HepG2 (cell line): ENCODE results near the gene TOP1. TPM values are rescaled to one million over a fixed set of nuclear protein-coding genes. Genes with fewer than 3 reads are reported as not detected.

ENCODE experiments used
- CBX2 ChIP-seq, 2 experiments: fragments of 200-600 bp in 1 of 2; sonication (generic); formaldehyde crosslinking in 1 of 2; IDR thresholded peaks; 2 replicates each; pipeline versions ENCODE4 v1.7.0 to v1.8.1; 2018 to 2022; ENCODE audit warnings: low read depth in 2 of 2, low read length in 1 of 2, mild to moderate bottlenecking in 1 of 2, missing genetic modification reagents in 1 of 2
- GATAD1 ChIP-seq: IDR thresholded peaks from 2 replicates; pipeline ENCODE4 v1.6.1; 2016; ENCODE audit warnings: missing genetic modification reagents, missing compliant biosample characterization
- HMGXB4 ChIP-seq, 2 experiments: sonication (generic) in 1 of 2; formaldehyde crosslinking in 1 of 2; IDR thresholded peaks; 2 replicates each; pipeline versions ENCODE4 v1.4.0 to v1.6.1; 2018 to 2020; ENCODE audit warnings: missing genetic modification reagents in 2 of 2, borderline replicate concordance in 1 of 2, low read depth in 1 of 2, mild to moderate bottlenecking in 1 of 2, missing biosample characterization in 1 of 2
- NFYC ChIP-seq: IDR thresholded peaks from 2 replicates; pipeline ENCODE4 v1.6.1; 2016; ENCODE audit warnings: missing genetic modification reagents, missing compliant biosample characterization
- NR2F6 ChIP-seq, 2 experiments: IDR thresholded peaks; 2 replicates each; pipeline ENCODE4 v1.6.1; 2016; ENCODE audit warnings: antibody characterized with exemption in 1 of 2, mild to moderate bottlenecking in 1 of 2
- PRDM10 ChIP-seq: sonication (generic); formaldehyde crosslinking; IDR thresholded peaks from 2 replicates; pipeline ENCODE4 v1.4.0; 2020; ENCODE audit warnings: low read depth, missing genetic modification reagents
- SUZ12 ChIP-seq: fragments of 150-350 bp; IDR thresholded peaks from 2 replicates; pipeline ENCODE4 v1.6.1; 2014; ENCODE audit warnings: low read depth, low read length
- ZNF207 ChIP-seq: fragments of 450-650 bp; IDR thresholded peaks from 2 replicates; pipeline ENCODE4 v1.6.1; 2016; ENCODE audit warnings: antibody characterized with exemption, borderline replicate concordance
- ZNF280B ChIP-seq: sonication (generic); formaldehyde crosslinking; IDR thresholded peaks from 2 replicates; pipeline ENCODE4 v1.5.0; 2020; ENCODE audit warnings: missing genetic modification reagents, mild to moderate bottlenecking, borderline replicate concordance
- ZNF768 ChIP-seq: sonication (generic); formaldehyde crosslinking; IDR thresholded peaks from 2 replicates; pipeline ENCODE4 v1.4.0; 2020; ENCODE audit warnings: missing genetic modification reagents
- ZNF773 ChIP-seq: sonication (generic); formaldehyde crosslinking; IDR thresholded peaks from 2 replicates; pipeline ENCODE4 v1.4.0; 2020; ENCODE audit warnings: missing genetic modification reagents, borderline replicate concordance
- polyA plus RNA-seq, 8 experiments: library from polyadenylated mRNA; depleted of rRNA in 3 of 8; stranded (reverse) in 7 of 8; unstranded in 1 of 8; fragments of >200 nt; fragmentation: Illumina TruSeq in 4 of 8; extraction: Trizol in 4 of 8; gene quantifications; 2 replicates each; pipeline versions ENCODE4 v1.2.1 to v1.2.3, GENCODE V29; 2011 to 2016; ENCODE audit warnings: low read depth in 4 of 8, missing spikeins in 1 of 8, mixed read lengths in 1 of 8; ENCODE audit not compliant: insufficient read depth in 1 of 8
- total RNA-seq, 5 experiments: library from RNA; depleted of rRNA; stranded (reverse); fragments of >200 nt; fragmentation: Illumina TruSeq; extraction: Trizol; gene quantifications; 2 replicates each; pipeline ENCODE4 v1.2.3, GENCODE V29; 2016; ENCODE audit warnings: low read depth in 1 of 5
- TF ChIP-seq, protein P1 (sequence below): sonication (generic); formaldehyde crosslinking; IDR thresholded peaks from 2 replicates; pipeline ENCODE4 v1.5.1; 2020; ENCODE audit warnings: missing genetic modification reagents, mild to moderate bottlenecking, borderline replicate concordance
- TF ChIP-seq, protein P2 (sequence below): sonication (generic); formaldehyde crosslinking; IDR thresholded peaks from 2 replicates; pipeline ENCODE4 v1.5.1; 2020; ENCODE audit warnings: mild to moderate bottlenecking, missing genetic modification reagents

The TOP1 gene
- total and polyA plus RNA-seq, 2 of the 13 experiments (the other 11 are each of a cell fraction or from before 2014, with no cell fraction given) = 10.2 to 19.4 TPM

DNA sequence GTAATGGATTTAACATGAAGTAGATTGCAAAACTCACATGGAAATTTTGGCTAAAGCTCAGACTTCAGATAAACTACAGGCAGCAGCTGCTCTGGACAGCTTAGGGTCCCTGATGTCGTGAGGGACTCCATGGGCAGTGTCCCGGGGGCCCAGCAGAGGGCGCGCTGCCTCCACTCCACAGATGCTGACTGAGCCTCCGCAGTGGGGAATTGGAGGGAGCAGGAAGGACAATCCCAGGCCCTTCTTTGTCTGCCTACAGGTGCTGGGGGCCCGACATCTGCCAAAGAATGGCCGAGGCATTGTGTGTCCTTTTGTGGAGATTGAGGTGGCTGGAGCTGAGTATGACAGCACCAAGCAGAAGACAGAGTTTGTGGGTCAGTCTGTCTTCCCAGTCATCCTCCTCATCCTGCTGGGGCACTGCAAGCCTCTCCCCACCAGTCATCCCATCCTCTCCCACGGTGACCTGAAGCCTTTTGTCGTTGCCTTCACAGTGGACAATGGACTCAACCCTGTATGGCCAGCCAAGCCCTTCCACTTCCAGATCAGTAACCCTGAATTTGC lies 144.6 kb downstream of the TOP1 start (continued):
- TF ChIP-seq SUZ12 (peak; percentile 11; the same call in 1 of the 2 replicates), CBX2 (IDR thresholded peaks at IDR 0.05; ENCODE audit: low read depth, low read length) (no peak), CBX2 (CRISPR knock-in tag; IDR thresholded peaks at IDR 0.05; ENCODE audit: low read depth) (no peak), NR2F6 (IDR thresholded peaks at IDR 0.05) (no peak), NR2F6 (CRISPR knock-in tag; IDR thresholded peaks at IDR 0.05) (peak; percentile 32; the same call in 1 of the 2 replicates), ZNF207 (no peak), GATAD1 (CRISPR knock-in tag) (peak; percentile 31; the same call in 1 of the 2 replicates), NFYC (CRISPR knock-in tag) (no peak), ZNF773 (CRISPR knock-in tag) (no peak), ZNF280B (no peak), PRDM10 (CRISPR knock-in tag) (no peak), ZNF768 (no peak), HMGXB4 (CRISPR knock-in tag; IDR thresholded peaks at IDR 0.05; ENCODE audit: borderline replicate concordance in 1 of 2, low read depth in 1 of 2) (0 out of 4 replicates have a peak, but pooled peaks of 1 of the 2 experiments have one; percentile 48)
- TF ChIP-seq, protein P1, sequence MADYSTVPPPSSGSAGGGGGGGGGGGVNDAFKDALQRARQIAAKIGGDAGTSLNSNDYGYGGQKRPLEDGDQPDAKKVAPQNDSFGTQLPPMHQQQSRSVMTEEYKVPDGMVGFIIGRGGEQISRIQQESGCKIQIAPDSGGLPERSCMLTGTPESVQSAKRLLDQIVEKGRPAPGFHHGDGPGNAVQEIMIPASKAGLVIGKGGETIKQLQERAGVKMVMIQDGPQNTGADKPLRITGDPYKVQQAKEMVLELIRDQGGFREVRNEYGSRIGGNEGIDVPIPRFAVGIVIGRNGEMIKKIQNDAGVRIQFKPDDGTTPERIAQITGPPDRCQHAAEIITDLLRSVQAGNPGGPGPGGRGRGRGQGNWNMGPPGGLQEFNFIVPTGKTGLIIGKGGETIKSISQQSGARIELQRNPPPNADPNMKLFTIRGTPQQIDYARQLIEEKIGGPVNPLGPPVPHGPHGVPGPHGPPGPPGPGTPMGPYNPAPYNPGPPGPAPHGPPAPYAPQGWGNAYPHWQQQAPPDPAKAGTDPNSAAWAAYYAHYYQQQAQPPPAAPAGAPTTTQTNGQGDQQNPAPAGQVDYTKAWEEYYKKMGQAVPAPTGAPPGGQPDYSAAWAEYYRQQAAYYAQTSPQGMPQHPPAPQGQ = no peak
- TF ChIP-seq, protein P2, sequence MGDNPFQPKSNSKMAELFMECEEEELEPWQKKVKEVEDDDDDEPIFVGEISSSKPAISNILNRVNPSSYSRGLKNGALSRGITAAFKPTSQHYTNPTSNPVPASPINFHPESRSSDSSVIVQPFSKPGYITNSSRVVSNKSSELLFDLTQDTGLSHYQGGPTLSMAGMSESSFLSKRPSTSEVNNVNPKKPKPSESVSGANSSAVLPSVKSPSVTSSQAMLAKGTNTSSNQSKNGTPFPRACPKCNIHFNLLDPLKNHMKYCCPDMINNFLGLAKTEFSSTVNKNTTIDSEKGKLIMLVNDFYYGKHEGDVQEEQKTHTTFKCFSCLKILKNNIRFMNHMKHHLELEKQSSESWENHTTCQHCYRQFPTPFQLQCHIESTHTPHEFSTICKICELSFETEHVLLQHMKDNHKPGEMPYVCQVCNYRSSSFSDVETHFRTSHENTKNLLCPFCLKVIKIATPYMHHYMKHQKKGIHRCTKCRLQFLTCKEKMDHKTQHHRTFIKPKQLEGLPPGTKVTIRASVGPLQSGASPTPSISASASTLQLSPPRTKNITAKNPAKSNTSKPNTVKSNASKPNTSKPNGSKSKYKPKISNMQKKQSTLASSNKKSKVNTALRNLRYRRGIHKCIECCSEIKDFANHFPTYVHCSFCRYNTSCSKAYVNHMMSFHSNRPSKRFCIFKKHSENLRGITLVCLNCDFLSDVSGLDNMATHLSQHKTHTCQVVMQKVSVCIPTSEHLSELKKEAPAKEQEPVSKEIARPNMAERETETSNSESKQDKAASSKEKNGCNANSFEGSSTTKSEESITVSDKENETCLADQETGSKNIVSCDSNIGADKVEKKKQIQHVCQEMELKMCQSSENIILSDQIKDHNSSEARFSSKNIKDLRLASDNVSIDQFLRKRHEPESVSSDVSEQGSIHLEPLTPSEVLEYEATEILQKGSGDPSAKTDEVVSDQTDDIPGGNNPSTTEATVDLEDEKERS (CRISPR knock-in tag) = no peak
